Mesodermal cell (in vitro differentiated cells): ENCODE measurements around the gene CATSPERB.

Source experiments
- H3K27ac ChIP-seq: 2 replicates; pipeline ENCODE4 v1.7.0; 2013; ENCODE audit warnings: mild to moderate bottlenecking, low read depth, low read length, moderate library complexity; ENCODE audit not compliant: severe bottlenecking
- H3K36me3 ChIP-seq: 2 replicates; pipeline ENCODE4 v1.7.1; 2013; ENCODE audit warnings: mild to moderate bottlenecking, low read length, moderate library complexity; ENCODE audit not compliant: control insufficient read depth, insufficient read depth
- H3K4me1 ChIP-seq: one replicate; pipeline ENCODE4 v1.7.1; 2013; ENCODE audit warnings: mild to moderate bottlenecking, low read length; ENCODE audit not compliant: insufficient read depth, control insufficient read depth, poor library complexity, severe bottlenecking
- H3K4me3 ChIP-seq: 2 replicates; pipeline ENCODE4 v1.7.0; 2013; ENCODE audit warnings: low read length, control low read depth, mild to moderate bottlenecking; ENCODE audit not compliant: insufficient read depth, poor library complexity, severe bottlenecking; ENCODE audit errors: extremely low read depth
- H3K9me3 ChIP-seq: 2 replicates; pipeline ENCODE4 v1.7.1; 2013; ENCODE audit warnings: mild to moderate bottlenecking, low read length, moderate library complexity; ENCODE audit not compliant: control insufficient read depth
- WGBS, 2 experiments: methylation state at CpG; one replicate each; pipeline ENCODE4 v1.1.5; 2013; ENCODE audit warnings: missing lambda C conversion rate in 2 of 2; ENCODE audit not compliant: insufficient coverage in 2 of 2; 5-methylcytosine and 5-hydroxymethylcytosine counted together

CATSPERB gene

GRCh38 chr14:91732859-91733477, 1.1 kb upstream of the CATSPERB start:
- H3K4me1 ChIP-seq: no peaks in the 10 kb centered on the region
- 60% methylated on average over 1 of the region's 2 CpGs; no CpG with 5 or more reads in 1 of the 2 experiments for WGBS, 2 experiments
- no peak overlapping the region for H3K4me3 ChIP-seq
- peak overlapping the region; percentile 42 for H3K27ac ChIP-seq
- no peaks in the 10 kb centered on the region for H3K9me3 ChIP-seq
- no peaks in the 10 kb centered on the region for H3K36me3 ChIP-seq

GRCh38 chr14:91732439-91732838, 553 bp upstream of the CATSPERB start:
- no peaks in the 10 kb centered on the region for H3K9me3 ChIP-seq
- no peaks in the 10 kb centered on the region for H3K4me1 ChIP-seq
- 89 to 96% methylated on average over 3 to 5 of the region's 5 CpGs for WGBS, 2 experiments
- H3K4me3 ChIP-seq: no peak overlapping the region
- H3K36me3 ChIP-seq: no peaks in the 10 kb centered on the region
- no peak overlapping the region for H3K27ac ChIP-seq

- no peak overlapping the region for H3K27ac ChIP-seq
- 90 to 100% methylated on average over 2 of the region's 2 CpGs for WGBS, 2 experiments
- no peaks in the 10 kb centered on the region for H3K4me1 ChIP-seq
- H3K9me3 ChIP-seq: no peaks in the 10 kb centered on the region
- no peak overlapping the region for H3K4me3 ChIP-seq
- no peaks in the 10 kb centered on the region for H3K36me3 ChIP-seq
Observed at GRCh38 chr14:91731018-91731417, 868 bp downstream of the CATSPERB start.

GRCh38 chr14:91729756-91730155, 2.1 kb downstream of the CATSPERB start:
- Histone ChIP-seq H3K27ac (no peak overlapping the region), H3K36me3 (no peaks in the 10 kb centered on the region), H3K4me1 (no peaks in the 10 kb centered on the region), H3K4me3 (no peak overlapping the region), H3K9me3 (no peaks in the 10 kb centered on the region)
- 60 to 71% methylated on average over 1 of the region's 3 CpGs for WGBS, 2 experiments

GRCh38 chr14:91728616-91729183, 3.2 kb downstream of the CATSPERB start:
- Histone ChIP-seq H3K36me3 (no peaks in the 10 kb centered on the region), H3K4me3 (no peak overlapping the region), H3K27ac (no peak overlapping the region), H3K4me1 (no peaks in the 10 kb centered on the region), H3K9me3 (no peaks in the 10 kb centered on the region)
- WGBS, 2 experiments: 72 to 80% methylated on average over 2 to 3 of the region's 4 CpGs

GRCh38 chr14:91727121-91727520, 4.8 kb downstream of the CATSPERB start:
- no peak overlapping the region for H3K4me3 ChIP-seq
- WGBS, 2 experiments: no CpG with 5 or more reads among the region's 2 CpGs
- H3K4me1 ChIP-seq: no peaks in the 10 kb centered on the region
- H3K27ac ChIP-seq: no peak overlapping the region
- H3K36me3 ChIP-seq: no peaks in the 10 kb centered on the region
- no peaks in the 10 kb centered on the region for H3K9me3 ChIP-seq

GRCh38 chr14:91723501-91723900, 8.4 kb downstream of the CATSPERB start:
- 100% methylated on average over 2 of the region's 2 CpGs; no CpG with 5 or more reads in 1 of the 2 experiments for WGBS, 2 experiments

GRCh38 chr14:91722386-91722785, 9.5 kb downstream of the CATSPERB start:
- H3K36me3 ChIP-seq: no peaks in the 10 kb centered on the region
- H3K27ac ChIP-seq: no peak overlapping the region
- no peaks in the 10 kb centered on the region for H3K9me3 ChIP-seq
- H3K4me1 ChIP-seq: no peaks in the 10 kb centered on the region
- no peak overlapping the region for H3K4me3 ChIP-seq

More at GRCh38 chr14:91723501-91723900, 8.4 kb downstream of the CATSPERB start:
- Histone ChIP-seq H3K36me3 (no peaks in the 10 kb centered on the region), H3K4me1 (no peaks in the 10 kb centered on the region), H3K9me3 (no peaks in the 10 kb centered on the region), H3K4me3 (no peak overlapping the region), H3K27ac (no peak overlapping the region)

- WGBS, 2 experiments: 100% methylated on average over 1 to 2 of the region's 3 CpGs
- no peaks in the 10 kb centered on the region for H3K9me3 ChIP-seq
- H3K4me3 ChIP-seq: no peak overlapping the region
- H3K36me3 ChIP-seq: no peaks in the 10 kb centered on the region
- no peak overlapping the region for H3K27ac ChIP-seq
- no peaks in the 10 kb centered on the region for H3K4me1 ChIP-seq
Observed at GRCh38 chr14:91719839-91720238, 12.0 kb downstream of the CATSPERB start.

- H3K9me3 ChIP-seq: no peaks in the 10 kb centered on the region
- no peak overlapping the region for H3K4me3 ChIP-seq
- no peaks in the 10 kb centered on the region for H3K36me3 ChIP-seq
- no peak overlapping the region for H3K27ac ChIP-seq
- no peaks in the 10 kb centered on the region for H3K4me1 ChIP-seq
- no CpG with 5 or more reads among the region's 1 CpG for WGBS, 2 experiments
Observed at GRCh38 chr14:91716999-91717398, 14.9 kb downstream of the CATSPERB start.

GRCh38 chr14:91714805-91715204, 17.1 kb downstream of the CATSPERB start:
- H3K4me3 ChIP-seq: no peak overlapping the region
- 86% methylated on average over 2 of the region's 6 CpGs; no CpG with 5 or more reads in 1 of the 2 experiments for WGBS, 2 experiments
- no peaks in the 10 kb centered on the region for H3K9me3 ChIP-seq
- H3K27ac ChIP-seq: no peak overlapping the region
- H3K4me1 ChIP-seq: no peaks in the 10 kb centered on the region
- H3K36me3 ChIP-seq: no peaks in the 10 kb centered on the region
